ENCODE measurements around the gene KCNK16. TPM values are rescaled to one million over a fixed set of nuclear protein-coding genes. Genes with fewer than 3 reads are reported as not detected.
"Not testable (repeated sequence)": the region's sequence is repeated elsewhere in the genome, so short reads cannot be mapped to it uniquely, and the experiment has no call there.

The KCNK16 gene
- total and polyA plus RNA-seq, 2 experiments from 2014 or later, result not detected

- H3K4me1 ChIP-seq (ENCODE audit: insufficient read depth), result no peaks in the 10 kb centered on the region
Measured at GRCh38 chr6:39287601-39288000, 34.9 kb downstream of the KCNK16 start.

GRCh38 chr6:39286596-39286995, 35.9 kb downstream of the KCNK16 start:
- DNase-seq; H2AFZ ChIP-seq; H3K4me3 ChIP-seq; H3K27ac ChIP-seq; H3K9me2 ChIP-seq (ENCODE audit: insufficient read depth); in situ Hi-C loops (cut with MboI); H3K9me3 ChIP-seq (ENCODE audit: low read depth); H3K79me2 ChIP-seq (ENCODE audit: insufficient read depth); H3K36me3 ChIP-seq (ENCODE audit: low read depth); H3K9ac ChIP-seq; H4K20me1 ChIP-seq (ENCODE audit: insufficient read depth); H3K4me2 ChIP-seq (ENCODE audit: unreplicated experiment); H3K27me3 ChIP-seq (replicated peaks; ENCODE audit: insufficient read depth); H3F3A ChIP-seq (ENCODE audit: insufficient read depth); H3K4me1 ChIP-seq (ENCODE audit: insufficient read depth): not testable (repeated sequence)
- WGBS, 2 experiments (ENCODE audit: low coverage in 1 of 2, low lambda C conversion rate in 2 of 2, missing lambda C conversion rate in 2 of 2), result 62 to 63% methylated on average over 10 of the region's 10 CpGs

More at GRCh38 chr6:39287601-39288000, 34.9 kb downstream of the KCNK16 start:
- H3K4me2 ChIP-seq (ENCODE audit: unreplicated experiment), result no peak overlapping the region
- H3K36me3 ChIP-seq (ENCODE audit: low read depth), result no peaks in the 10 kb centered on the region
- in situ Hi-C loops (cut with MboI), result no loop called here
- H3K27ac ChIP-seq, result no peak overlapping the region
- no peaks in the 10 kb centered on the region for H4K20me1 ChIP-seq (ENCODE audit: insufficient read depth)
- 50 to 56% methylated on average over 3 of the region's 3 CpGs for WGBS, 2 experiments (ENCODE audit: low coverage in 1 of 2, low lambda C conversion rate in 2 of 2, missing lambda C conversion rate in 2 of 2)
- H3K9ac ChIP-seq, result no peak overlapping the region
- no peaks in the 10 kb centered on the region for H3K9me2 ChIP-seq (ENCODE audit: insufficient read depth)
- no peaks in the 10 kb centered on the region for H3F3A ChIP-seq (ENCODE audit: insufficient read depth)
- TF ChIP-seq EZH2 (IDR thresholded peaks at IDR 0.05; ENCODE audit: insufficient read depth, poor library complexity, severe bottlenecking), result no peak
- TF ChIP-seq EZH2phosphoT487 (IDR thresholded peaks at IDR 0.05; ENCODE audit: insufficient read depth, low read depth), result no peak
- no peak overlapping the region for H2AFZ ChIP-seq
- H3K79me2 ChIP-seq (ENCODE audit: insufficient read depth), result no peaks in the 10 kb centered on the region
- no peaks in the 10 kb centered on the region for H3K9me3 ChIP-seq (ENCODE audit: low read depth)
- peaks cover 4% of the 10 kb centered on the region; the same call in 1 of the 2 replicates for H3K27me3 ChIP-seq (replicated peaks; ENCODE audit: insufficient read depth)
- H3K4me3 ChIP-seq, result no peak overlapping the region
- no peak for DNase-seq

DNA sequence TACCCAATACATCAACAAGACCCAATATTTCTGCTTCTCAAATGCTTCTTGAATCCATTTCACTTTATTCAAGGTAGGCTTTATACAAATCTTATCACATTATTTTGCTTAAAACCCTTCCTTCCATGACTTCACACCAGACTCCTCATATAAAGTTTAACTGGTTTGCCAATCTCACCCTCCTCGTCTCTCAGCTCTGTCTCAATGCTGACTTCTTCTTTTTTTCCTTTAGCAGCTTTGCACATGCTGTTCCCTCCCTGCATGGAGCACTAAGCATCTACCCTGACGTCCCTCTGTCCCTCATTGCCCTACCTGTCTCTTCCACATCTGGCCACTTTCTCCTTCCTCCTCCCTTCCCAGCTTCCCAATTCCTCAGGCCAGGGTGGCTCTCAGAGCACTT, 39.7 kb downstream of the KCNK16 start:
- Histone ChIP-seq H3K4me3 (no peak overlapping the region), H4K20me1 (ENCODE audit: insufficient read depth) (no peaks in the 10 kb centered on the region), H3K9me3 (ENCODE audit: low read depth) (no peaks in the 10 kb centered on the region), H3K36me3 (ENCODE audit: low read depth) (no peaks in the 10 kb centered on the region), H3K27ac (no peak overlapping the region), H3K27me3 (replicated peaks; ENCODE audit: insufficient read depth) (peaks cover 7% of the 10 kb centered on the region; the same call in 1 of the 2 replicates), H2AFZ (no peak overlapping the region), H3K4me1 (ENCODE audit: insufficient read depth) (no peaks in the 10 kb centered on the region), H3K79me2 (ENCODE audit: insufficient read depth) (no peaks in the 10 kb centered on the region), H3F3A (ENCODE audit: insufficient read depth) (no peaks in the 10 kb centered on the region), H3K4me2 (ENCODE audit: unreplicated experiment) (no peak overlapping the region), H3K9ac (no peak overlapping the region), H3K9me2 (ENCODE audit: insufficient read depth) (no peaks in the 10 kb centered on the region)
- in situ Hi-C loops (cut with MboI), result no loop called here
- no peak for DNase-seq
- WGBS, 2 experiments (ENCODE audit: low coverage in 1 of 2, low lambda C conversion rate in 2 of 2, missing lambda C conversion rate in 2 of 2), result 12 to 14% methylated on average over 2 of the region's 2 CpGs
- TF ChIP-seq EZH2phosphoT487 (IDR thresholded peaks at IDR 0.05; ENCODE audit: insufficient read depth, low read depth) (no peak), EZH2 (IDR thresholded peaks at IDR 0.05; ENCODE audit: insufficient read depth, poor library complexity, severe bottlenecking) (no peak)

DNA sequence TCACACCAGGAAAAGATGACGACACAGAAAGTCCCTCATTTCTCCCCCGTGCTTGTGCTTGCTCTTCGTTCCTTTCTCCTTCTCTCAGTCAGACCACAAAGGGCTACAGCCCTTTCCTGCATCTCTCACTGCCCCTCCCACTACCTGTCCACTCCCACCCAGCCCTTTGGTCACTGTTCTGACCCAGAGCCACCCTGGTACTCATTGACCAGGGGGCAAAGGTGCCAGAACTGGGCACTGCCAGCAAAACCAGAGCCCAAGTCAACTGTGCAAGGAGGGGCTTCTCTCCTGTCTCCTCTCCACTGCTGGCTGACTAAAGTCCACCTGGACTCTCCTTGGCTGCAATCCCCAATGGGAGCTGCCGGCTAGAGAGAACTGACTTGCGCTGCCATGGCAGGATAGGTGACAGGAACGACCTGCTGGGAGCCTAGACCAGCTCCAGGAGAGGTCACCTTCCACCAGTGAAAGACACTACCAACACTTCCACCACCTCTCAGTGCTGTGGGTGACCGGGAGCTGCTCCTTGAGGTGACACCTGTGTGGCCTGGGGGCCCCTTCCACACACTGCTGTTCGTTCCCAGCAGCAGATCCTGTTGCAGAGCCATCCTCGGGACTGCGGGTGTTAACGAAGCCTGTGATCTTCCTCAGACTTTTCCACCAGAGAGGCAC, 41.1 kb downstream of the KCNK16 start:
- Histone ChIP-seq H3K9me2 (ENCODE audit: insufficient read depth) (no peaks in the 10 kb centered on the region), H3K4me3 (no peak overlapping the region), H3K36me3 (ENCODE audit: low read depth) (no peaks in the 10 kb centered on the region), H3K4me1 (ENCODE audit: insufficient read depth) (no peaks in the 10 kb centered on the region), H3K27ac (no peak overlapping the region), H3F3A (ENCODE audit: insufficient read depth) (no peaks in the 10 kb centered on the region), H3K9me3 (ENCODE audit: low read depth) (no peaks in the 10 kb centered on the region), H3K9ac (no peak overlapping the region), H2AFZ (no peak overlapping the region), H3K27me3 (replicated peaks; ENCODE audit: insufficient read depth) (peaks cover 7% of the 10 kb centered on the region; the same call in 1 of the 2 replicates), H4K20me1 (ENCODE audit: insufficient read depth) (no peaks in the 10 kb centered on the region), H3K79me2 (ENCODE audit: insufficient read depth) (no peaks in the 10 kb centered on the region), H3K4me2 (ENCODE audit: unreplicated experiment) (no peak overlapping the region)
- whole genome bisulfite sequencing, 2 experiments (ENCODE audit: low coverage in 1 of 2, low lambda C conversion rate in 2 of 2, missing lambda C conversion rate in 2 of 2), result 58 to 59% methylated on average over 11 of the region's 11 CpGs
- in situ Hi-C loops (cut with MboI), result no loop called here
- TF ChIP-seq EZH2phosphoT487 (IDR thresholded peaks at IDR 0.05; ENCODE audit: insufficient read depth, low read depth) (no peak), EZH2 (IDR thresholded peaks at IDR 0.05; ENCODE audit: insufficient read depth, poor library complexity, severe bottlenecking) (no peak)
- no peak for DNase-seq

Data from GM23248 (cell line).